Stimulated activated CD8-positive, alpha-beta memory T cell treated with anti-CD3 and anti-CD28 coated beads, Interleukin-15, amount 100 ng/mL, for 4 hours (primary cell): ENCODE results near the gene NBPF20.
"Not testable (repeated sequence)": the region's sequence is repeated elsewhere in the genome, so short reads cannot be mapped to it uniquely, and the experiment has no call there.

Experiments used
- DNase-seq, 2 donors: peaks; one replicate each; pipeline ENCODE4 v3.0.0-alpha.2; 2020; ENCODE audit warnings: low read depth in 2 of 2

The NBPF20 gene

GRCh38 chr1:145430830-145431229, 5.4 kb upstream of the NBPF20 start:
- DNase-seq, result not testable (repeated sequence)

- DNase-seq, result not testable (repeated sequence)
Measured at GRCh38 chr1:145429329-145429728, 3.9 kb upstream of the NBPF20 start.

- peak; percentile 14 to 18 for DNase-seq
Measured at GRCh38 chr1:145424612-145425435, 579 bp downstream of the NBPF20 start.

- DNase-seq, result not testable (repeated sequence)
Measured at GRCh38 chr1:145415149-145415548, 10.3 kb downstream of the NBPF20 start.

GRCh38 chr1:145407266-145407665, 18.1 kb downstream of the NBPF20 start:
- not testable (repeated sequence) for DNase-seq

- DNase-seq, result not testable (repeated sequence)
Measured at GRCh38 chr1:145404949-145405348, 20.5 kb downstream of the NBPF20 start.

- not testable (repeated sequence) for DNase-seq
Measured at GRCh38 chr1:145400701-145401100, 24.7 kb downstream of the NBPF20 start.
